Keratinocyte (primary cell): ENCODE measurements around the gene TRAF7. TPM values are rescaled to one million over a fixed set of nuclear protein-coding genes. Genes with fewer than 3 reads are reported as not detected.
"Not testable (repeated sequence)": the region's sequence is repeated elsewhere in the genome, so short reads cannot be mapped to it uniquely, and the experiment has no call there.

Experiments used
- DNase-seq: peaks from one replicate; pipeline ENCODE4 v3.0.0-alpha.2; 2011; ENCODE audit warnings: low read depth, missing footprints, low spot score
- FAIRE-seq: peaks from 2 replicates; lab custom pipeline; 2011; peaks lifted over from hg19 to GRCh38; lab: Jason Lieb, UNC
- H2AFZ ChIP-seq: 2 replicates; pipeline ENCODE4 v1.6.0; 2012; ENCODE audit warnings: low read length, control low read depth, inconsistent platforms; ENCODE audit not compliant: control insufficient read depth
- H3K27ac ChIP-seq: 2 replicates; pipeline ENCODE4 v1.5.1; 2011; ENCODE audit warnings: low read length; ENCODE audit not compliant: control insufficient read depth, insufficient read depth
- H3K27me3 ChIP-seq: 3 replicates; pipeline ENCODE4 v1.6.0; 2011; ENCODE audit warnings: low read length; ENCODE audit not compliant: control insufficient read depth, insufficient read depth; ENCODE audit errors: extremely low read depth
- H3K36me3 ChIP-seq, 2 experiments: 2 replicates in 1 of 2; 3 replicates in 1 of 2; pipeline ENCODE4 v1.5.1; 2011; ENCODE audit warnings: low read length in 2 of 2, mild to moderate bottlenecking in 1 of 2; ENCODE audit not compliant: control insufficient read depth in 2 of 2, insufficient read depth in 2 of 2; ENCODE audit errors: extremely low read depth in 1 of 2
- H3K4me1 ChIP-seq: 3 replicates; pipeline ENCODE4 v1.5.1; 2011; ENCODE audit warnings: low read length; ENCODE audit not compliant: control insufficient read depth, insufficient read depth; ENCODE audit errors: extremely low read depth
- H3K4me2 ChIP-seq: 3 replicates; pipeline ENCODE4 v1.6.0; 2011; ENCODE audit warnings: low read depth, low read length; ENCODE audit not compliant: control insufficient read depth, insufficient read depth; ENCODE audit errors: extremely low read depth
- H3K4me3 ChIP-seq, 3 experiments: fragments of 200-600 bp in 1 of 3; sonication (generic) in 1 of 3; 2 replicates in 2 of 3; 3 replicates in 1 of 3; pipeline ENCODE4 v1.5.1; 2011 to 2016; ENCODE audit warnings: low read length in 3 of 3, mild to moderate bottlenecking in 3 of 3, control low read depth in 2 of 3, inconsistent platforms in 1 of 3, low read depth in 1 of 3, mixed read lengths in 1 of 3, mixed run types in 1 of 3, moderate library complexity in 1 of 3; ENCODE audit not compliant: control insufficient read depth in 2 of 3, insufficient read depth in 2 of 3; ENCODE audit errors: extremely low read depth in 1 of 3
- H3K79me2 ChIP-seq: 2 replicates; pipeline ENCODE4 v1.6.0; 2012; ENCODE audit warnings: low read length; ENCODE audit not compliant: control insufficient read depth, insufficient read depth
- H3K9ac ChIP-seq: 3 replicates; pipeline ENCODE4 v1.6.0; 2011; ENCODE audit warnings: low read length; ENCODE audit not compliant: control insufficient read depth, insufficient read depth; ENCODE audit errors: extremely low read depth
- H3K9me1 ChIP-seq: 3 replicates; pipeline ENCODE4 v1.6.0; 2011; ENCODE audit warnings: low read length; ENCODE audit not compliant: control insufficient read depth, insufficient read depth; ENCODE audit errors: extremely low read depth
- H3K9me3 ChIP-seq: 2 replicates; pipeline ENCODE4 v1.5.1; 2012; ENCODE audit warnings: low read depth, low read length; ENCODE audit not compliant: control insufficient read depth
- H4K20me1 ChIP-seq: 3 replicates; pipeline ENCODE4 v1.6.0; 2011; ENCODE audit warnings: low read length; ENCODE audit not compliant: control insufficient read depth, insufficient read depth; ENCODE audit errors: extremely low read depth
- EZH2 ChIP-seq: IDR thresholded peaks from one replicate; pipeline ENCODE4 v1.6.1; 2012; ENCODE audit warnings: inconsistent platforms, mild to moderate bottlenecking, low read length, moderate library complexity
- dilution Hi-C: fragments of 300-500 bp; cut with MboI; formaldehyde crosslinking; loops from one replicate; pipeline ENCODE4 v1.7.0; 2020; ENCODE audit warnings: low sequenced_read_pairs; ENCODE audit not compliant: extremely low pct_ligation_motif_present
- polyA plus RNA-seq, 5 experiments: library from polyadenylated mRNA; depleted of rRNA in 3 of 5; stranded (reverse) in 3 of 5; stranded (forward) in 1 of 5; unstranded in 1 of 5; fragments of >200 nt; gene quantifications; 1 replicate in 1 of 5; 2 replicates in 3 of 5; 3 replicates in 1 of 5; pipeline versions ENCODE4 v1.2.1 to v1.2.3, GENCODE V29; 2011 to 2012; ENCODE audit warnings: missing spikeins in 2 of 5, low read depth in 1 of 5, low replicate concordance in 1 of 5
- TF ChIP-seq, protein P1 (sequence below), 3 experiments: IDR thresholded peaks in 1 of 3; conservative IDR thresholded peaks in 1 of 3; optimal IDR thresholded peaks in 1 of 3; 2 replicates in 2 of 3; 3 replicates in 1 of 3; pipeline versions ENCODE3 to v1.5.1; 2011; ENCODE audit warnings: low read length in 3 of 3, mild to moderate bottlenecking in 3 of 3, moderate library complexity in 2 of 3, control low read depth in 1 of 3, inconsistent platforms in 1 of 3; ENCODE audit not compliant: insufficient read depth in 2 of 3; ENCODE audit errors: extremely low read depth in 1 of 3

Gene TRAF7
- polyA plus RNA-seq, 1 donor (not counting 4 experiments of a cell fraction or from before 2014, with no cell fraction given), result 38.4 TPM

DNA sequence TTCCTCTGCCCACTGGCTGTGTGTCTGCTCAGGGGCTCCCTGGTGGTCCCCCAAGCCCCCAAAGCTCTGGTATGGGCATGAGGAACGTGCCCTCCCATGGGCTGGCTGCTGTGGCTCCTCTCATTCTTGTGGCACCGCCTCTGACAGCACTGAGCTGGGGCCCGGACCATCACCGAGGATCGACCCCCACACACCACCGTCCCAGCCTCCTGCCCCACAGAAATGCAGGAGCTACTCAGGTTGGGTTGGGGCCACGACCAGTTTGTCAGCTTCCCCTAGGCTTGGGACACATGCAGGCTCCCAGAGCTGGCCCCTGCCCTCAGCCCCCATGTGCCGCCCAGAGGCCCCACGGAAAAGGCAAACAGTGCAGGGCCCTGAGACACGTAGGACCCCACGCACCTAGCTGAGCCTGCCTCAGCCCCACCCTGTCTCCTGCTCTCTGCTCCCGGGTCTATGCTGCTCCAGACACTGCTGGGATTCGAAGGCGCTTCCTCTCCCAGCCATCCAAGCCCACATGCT lies 44.1 kb downstream of the TRAF7 start:
- Histone ChIP-seq H2AFZ (no peak overlapping the region), H3K4me3 (no peak overlapping the region), H3K27me3 (peaks cover 23% of the 10 kb centered on the region), H4K20me1 (no peaks in the 10 kb centered on the region), H3K27ac (no peak overlapping the region), H3K9me1 (no peaks in the 10 kb centered on the region), H3K4me2 (no peak overlapping the region), H3K9me3 (no peaks in the 10 kb centered on the region), H3K79me2 (no peaks in the 10 kb centered on the region), H3K36me3 (no peaks in the 10 kb centered on the region), H3K4me1 (peaks cover 16% of the 10 kb centered on the region), H3K9ac (no peak overlapping the region)
- dilution Hi-C loops, result no loop called here
- TF ChIP-seq, protein P1, sequence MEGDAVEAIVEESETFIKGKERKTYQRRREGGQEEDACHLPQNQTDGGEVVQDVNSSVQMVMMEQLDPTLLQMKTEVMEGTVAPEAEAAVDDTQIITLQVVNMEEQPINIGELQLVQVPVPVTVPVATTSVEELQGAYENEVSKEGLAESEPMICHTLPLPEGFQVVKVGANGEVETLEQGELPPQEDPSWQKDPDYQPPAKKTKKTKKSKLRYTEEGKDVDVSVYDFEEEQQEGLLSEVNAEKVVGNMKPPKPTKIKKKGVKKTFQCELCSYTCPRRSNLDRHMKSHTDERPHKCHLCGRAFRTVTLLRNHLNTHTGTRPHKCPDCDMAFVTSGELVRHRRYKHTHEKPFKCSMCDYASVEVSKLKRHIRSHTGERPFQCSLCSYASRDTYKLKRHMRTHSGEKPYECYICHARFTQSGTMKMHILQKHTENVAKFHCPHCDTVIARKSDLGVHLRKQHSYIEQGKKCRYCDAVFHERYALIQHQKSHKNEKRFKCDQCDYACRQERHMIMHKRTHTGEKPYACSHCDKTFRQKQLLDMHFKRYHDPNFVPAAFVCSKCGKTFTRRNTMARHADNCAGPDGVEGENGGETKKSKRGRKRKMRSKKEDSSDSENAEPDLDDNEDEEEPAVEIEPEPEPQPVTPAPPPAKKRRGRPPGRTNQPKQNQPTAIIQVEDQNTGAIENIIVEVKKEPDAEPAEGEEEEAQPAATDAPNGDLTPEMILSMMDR (optimal IDR thresholded peaks at IDR 0.05 in 1 of 3, IDR thresholded peaks at IDR 0.05 in 1 of 3, conservative IDR thresholded peaks at IDR 0.05 in 1 of 3; ENCODE audit: extremely low read depth in 1 of 3, insufficient read depth in 2 of 3, low read length in 3 of 3), result no peak
- TF ChIP-seq EZH2, result no peak
- no peak for DNase-seq
- no peak for FAIRE-seq

- no peak for DNase-seq
- Histone ChIP-seq H4K20me1 (no peaks in the 10 kb centered on the region), H3K9ac (no peak overlapping the region), H3K4me3 (no peak overlapping the region), H3K27me3 (peaks cover 17% of the 10 kb centered on the region), H3K4me2 (no peak overlapping the region), H3K27ac (no peak overlapping the region), H3K79me2 (no peaks in the 10 kb centered on the region), H3K36me3 (no peaks in the 10 kb centered on the region), H2AFZ (no peak overlapping the region), H3K9me3 (no peaks in the 10 kb centered on the region), H3K9me1 (no peaks in the 10 kb centered on the region), H3K4me1 (peaks cover 15% of the 10 kb centered on the region)
- dilution Hi-C loops, result no loop called here
- no peak for FAIRE-seq
- TF ChIP-seq, protein P1 (optimal IDR thresholded peaks at IDR 0.05 in 1 of 3, IDR thresholded peaks at IDR 0.05 in 1 of 3, conservative IDR thresholded peaks at IDR 0.05 in 1 of 3; ENCODE audit: extremely low read depth in 1 of 3, insufficient read depth in 2 of 3, low read length in 3 of 3), result no peak
- no peak for TF ChIP-seq EZH2
Measured at GRCh38 chr16:2200313-2200712, 44.7 kb downstream of the TRAF7 start.

GRCh38 chr16:2203119-2203688 lies 47.6 kb downstream of the TRAF7 start:
- FAIRE-seq, DNase-seq, H3K9ac ChIP-seq, H3K27me3 ChIP-seq, H3K27ac ChIP-seq, H4K20me1 ChIP-seq, H3K4me3 ChIP-seq, H3K4me2 ChIP-seq, H2AFZ ChIP-seq, H3K9me1 ChIP-seq, H3K9me3 ChIP-seq, dilution Hi-C loops, H3K79me2 ChIP-seq: not testable (repeated sequence)
- peaks cover 14% of the 10 kb centered on the region for H3K4me1 ChIP-seq
- peaks cover 4 to 11% of the 10 kb centered on the region in 2 experiments for H3K36me3 ChIP-seq
